HG02678 (cell line): ENCODE results near the gene PTPRK.

ENCODE experiments used
- ATAC-seq: cut with Tn5 transposase; IDR thresholded peaks from one replicate; pipeline ENCODE4 v1.9.1; 2021; ENCODE audit warnings: mild to moderate bottlenecking, moderate library complexity; ENCODE audit not compliant: unreplicated experiment

PTPRK gene

GRCh38 chr6:128305976-128306375 is 214.4 kb downstream of the PTPRK start:
- no peak for ATAC-seq

GRCh38 chr6:128305228-128305627 is 215.2 kb downstream of the PTPRK start:
- no peak for ATAC-seq

GRCh38 chr6:128303870-128304269 is 216.5 kb downstream of the PTPRK start:
- ATAC-seq: no peak

DNA sequence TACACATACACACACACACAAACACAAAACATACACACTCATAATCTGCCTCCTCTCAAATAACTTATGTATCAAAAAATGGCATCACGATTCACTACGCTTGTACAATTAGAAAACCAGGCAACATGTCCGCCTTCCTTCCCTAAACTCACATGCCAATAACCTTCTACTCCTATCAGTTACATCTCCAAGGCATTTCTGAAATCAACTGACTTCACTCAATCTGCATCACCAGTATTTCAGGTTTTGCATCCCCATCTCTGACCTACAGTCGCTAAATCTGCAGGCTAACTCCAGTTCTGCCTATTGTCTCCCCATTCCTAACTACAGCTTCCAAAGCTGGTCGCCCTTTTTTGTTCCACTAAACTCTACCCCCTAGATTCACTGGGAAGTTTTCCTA is 217.5 kb downstream of the PTPRK start:
- ATAC-seq: no peak

DNA sequence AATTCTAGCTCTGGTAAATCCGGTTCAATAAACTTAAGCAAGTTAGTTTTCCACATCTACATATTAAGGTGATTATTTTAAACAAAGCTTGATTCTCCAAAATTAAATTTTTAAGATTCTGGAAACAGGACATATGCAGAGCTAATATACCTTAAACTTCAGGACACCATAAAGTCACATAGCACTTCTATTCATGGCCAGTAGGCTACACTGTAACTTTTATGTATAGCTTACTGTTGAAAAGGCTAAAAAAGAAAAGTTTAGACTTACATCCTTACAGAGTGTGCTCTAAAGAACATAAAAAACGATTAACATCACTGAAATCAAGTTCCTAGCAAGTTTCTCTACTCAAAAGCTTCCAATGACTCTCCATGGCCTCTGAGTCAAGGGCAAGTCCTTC is 224.7 kb downstream of the PTPRK start:
- ATAC-seq: no peak

- no peak for ATAC-seq
Measured at GRCh38 chr6:128290221-128290620, 230.2 kb downstream of the PTPRK start.

DNA sequence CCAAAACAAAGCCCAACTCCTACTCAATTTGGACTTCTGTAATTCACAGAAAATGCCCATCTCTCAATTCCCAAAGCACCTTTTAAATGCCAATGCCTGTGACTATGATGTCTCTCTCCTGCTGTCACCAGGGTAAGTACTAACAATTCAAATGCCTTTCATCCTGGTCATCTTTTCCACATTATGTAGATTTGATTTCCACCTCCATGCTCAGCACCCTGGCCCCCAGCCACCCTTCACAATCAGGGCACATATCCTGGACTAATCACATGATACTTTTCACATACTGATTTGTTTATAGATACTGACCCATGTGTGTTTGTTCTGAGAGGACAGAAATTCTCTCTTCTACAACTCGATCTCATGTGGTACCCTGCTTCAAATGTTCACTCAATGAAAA is 236.3 kb downstream of the PTPRK start:
- ATAC-seq: no peak

GRCh38 chr6:128282961-128283360 is 237.4 kb downstream of the PTPRK start:
- no peak for ATAC-seq

- ATAC-seq: no peak
Measured at GRCh38 chr6:128280960-128281359, 239.4 kb downstream of the PTPRK start.

DNA sequence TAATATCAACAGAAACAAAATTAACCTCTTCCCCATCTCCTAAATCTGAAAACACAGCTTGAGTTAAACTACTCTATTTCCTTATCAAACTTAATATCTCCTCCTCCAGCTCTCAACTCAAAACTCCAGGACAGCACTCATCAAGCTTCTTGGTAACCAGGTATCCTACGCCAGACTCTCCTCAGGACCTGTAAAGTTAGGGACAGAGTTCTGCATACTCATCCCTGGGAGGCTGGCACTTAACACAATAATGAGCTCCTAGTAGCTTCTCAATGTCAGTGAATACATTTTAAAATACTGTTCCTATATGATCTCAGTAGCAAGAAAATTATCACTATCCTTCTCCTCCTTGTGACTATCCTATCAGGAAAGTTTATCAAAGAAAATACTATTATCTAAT is 240.3 kb downstream of the PTPRK start:
- no peak for ATAC-seq

DNA sequence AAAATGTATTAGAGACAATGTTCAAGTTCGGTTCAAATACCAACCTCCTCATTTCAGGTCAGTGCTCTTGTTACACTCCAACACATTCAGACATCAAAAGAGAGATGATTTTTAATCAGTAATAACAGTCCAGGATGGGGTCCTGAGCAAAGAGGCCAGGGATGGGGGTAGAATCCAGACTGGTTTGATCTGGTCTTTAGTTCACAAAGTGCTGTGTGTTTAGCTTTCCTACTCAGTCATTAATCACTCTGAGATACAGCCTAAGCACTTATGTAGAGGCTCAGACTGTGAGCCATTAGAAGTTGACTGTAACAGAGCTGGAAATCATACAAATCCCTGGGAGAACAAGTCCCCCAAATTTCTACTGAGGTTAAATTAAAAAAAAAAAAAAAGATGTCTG is 241.6 kb downstream of the PTPRK start:
- no peak for ATAC-seq

DNA sequence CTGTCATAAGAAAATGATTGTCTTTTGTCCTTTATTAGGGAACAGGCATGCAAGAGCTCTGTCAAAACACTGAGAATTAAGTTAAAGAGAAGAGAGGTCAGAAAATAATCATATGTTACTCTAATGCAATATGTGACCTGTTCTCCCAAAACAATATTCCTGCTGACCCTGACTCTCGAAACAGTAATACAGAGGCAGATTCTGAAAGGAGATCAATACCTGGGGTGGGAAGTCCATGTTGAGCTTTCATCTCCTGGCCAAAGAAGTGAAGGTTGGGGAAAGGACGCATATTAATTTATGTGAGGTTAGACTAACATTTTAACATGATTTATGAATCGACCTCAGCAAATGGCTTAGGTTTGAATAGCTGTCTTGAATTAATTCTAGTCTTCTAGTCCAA is 243.0 kb downstream of the PTPRK start:
- no peak for ATAC-seq

- ATAC-seq: no peak
Measured at GRCh38 chr6:128276311-128276710, 244.1 kb downstream of the PTPRK start.

- no peak for ATAC-seq
Measured at GRCh38 chr6:128275681-128276080, 244.7 kb downstream of the PTPRK start.

DNA sequence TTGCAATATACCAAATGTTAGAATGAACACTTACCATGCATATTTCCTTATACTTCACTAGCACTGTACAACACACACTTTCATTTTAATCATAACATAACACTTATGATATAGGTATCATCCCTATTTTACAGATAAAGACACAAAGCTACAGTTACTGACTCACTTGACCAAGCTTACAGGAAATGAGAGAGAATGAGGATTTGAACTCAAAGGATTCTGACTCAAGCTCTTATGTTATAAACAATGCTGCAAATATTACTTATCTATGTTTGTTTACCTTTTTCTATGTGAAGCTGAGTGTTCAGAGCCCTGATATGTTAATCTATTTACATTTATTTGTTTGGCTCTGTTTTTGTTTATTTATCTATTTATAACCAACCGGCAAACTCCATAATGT is 245.4 kb downstream of the PTPRK start:
- no peak for ATAC-seq

GRCh38 chr6:128271527-128271926 is 248.9 kb downstream of the PTPRK start:
- no peak for ATAC-seq

GRCh38 chr6:128271011-128271410 is 249.4 kb downstream of the PTPRK start:
- no peak for ATAC-seq

DNA sequence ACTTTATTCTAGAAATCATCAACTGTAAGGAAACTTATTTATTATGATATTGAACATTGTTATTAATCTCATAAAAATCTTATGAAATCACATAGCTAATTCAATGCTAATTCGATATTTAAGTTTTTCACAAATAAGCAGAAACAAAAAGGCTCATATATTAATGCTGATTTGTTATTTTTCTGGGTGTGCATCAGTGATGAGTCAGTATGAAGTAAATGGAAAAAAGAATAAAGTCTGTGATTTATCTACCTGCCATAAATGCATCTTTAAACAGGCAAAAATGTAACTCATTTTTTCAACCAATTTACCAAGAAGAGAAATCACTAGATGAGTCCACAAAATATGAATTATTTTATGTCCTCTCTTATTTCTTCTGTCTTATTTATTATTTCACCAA is 253.5 kb downstream of the PTPRK start:
- no peak for ATAC-seq

DNA sequence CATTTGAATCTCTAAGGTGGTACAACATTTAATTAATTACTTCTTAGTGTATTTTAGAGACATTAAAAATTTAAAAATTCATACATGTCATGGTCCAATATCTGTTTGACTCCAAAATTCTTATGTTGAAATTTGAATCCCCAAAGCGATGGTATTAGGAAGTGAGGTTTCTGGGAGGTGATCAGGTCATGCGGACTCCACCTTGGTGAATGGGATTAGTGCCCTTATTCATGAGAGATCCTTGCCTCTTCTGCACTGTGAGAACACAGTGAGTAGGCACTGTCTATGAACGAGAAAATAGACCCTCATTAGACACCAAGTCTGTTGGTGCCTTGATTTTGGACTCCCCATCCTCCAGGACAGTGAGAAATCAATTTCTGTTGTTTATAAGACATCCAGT is 254.7 kb downstream of the PTPRK start:
- no peak for ATAC-seq

DNA sequence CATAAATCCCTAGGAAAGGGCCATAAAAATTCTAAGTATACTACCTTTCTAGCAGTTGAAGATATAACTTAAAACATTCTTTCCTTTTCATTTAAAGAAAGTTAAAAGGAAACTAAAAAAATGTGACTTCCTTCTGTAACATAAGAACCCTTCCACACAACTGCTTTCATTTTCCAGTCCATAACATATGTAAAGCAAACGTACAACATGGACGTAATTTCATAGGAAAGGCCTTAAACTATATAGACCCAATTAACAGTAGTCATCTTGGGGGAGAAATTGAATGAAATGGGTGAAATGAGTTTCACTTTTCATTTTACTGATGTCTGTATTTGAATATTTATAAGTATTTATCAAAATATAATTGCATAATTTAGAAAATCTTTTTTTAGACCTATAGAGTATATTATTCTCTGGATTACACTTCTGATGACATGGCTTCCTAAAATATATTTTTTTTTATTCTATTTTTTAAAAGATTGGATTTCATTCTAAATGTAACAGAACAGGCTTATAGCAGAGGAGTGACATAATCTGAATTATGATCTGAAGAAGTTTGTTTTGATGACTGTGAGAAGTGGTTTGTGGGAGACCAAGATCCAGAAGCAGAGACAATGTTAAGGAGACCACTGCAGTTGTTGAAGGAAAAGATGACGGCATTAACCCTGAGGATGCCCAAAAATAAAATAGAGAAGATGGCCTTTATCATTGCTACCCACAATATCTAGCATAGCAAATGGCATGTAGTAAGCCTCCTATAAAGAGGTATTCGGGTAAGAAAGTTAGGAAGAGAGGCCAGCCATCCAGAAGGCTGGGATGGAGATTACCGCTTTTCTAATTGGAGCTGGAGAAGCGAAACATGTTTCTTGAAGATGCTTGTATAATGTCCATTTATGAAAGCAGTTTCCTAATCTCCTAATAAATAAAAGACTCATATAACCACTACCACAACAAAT is 260.4 kb downstream of the PTPRK start:
- ATAC-seq: peak; percentile 56

DNA sequence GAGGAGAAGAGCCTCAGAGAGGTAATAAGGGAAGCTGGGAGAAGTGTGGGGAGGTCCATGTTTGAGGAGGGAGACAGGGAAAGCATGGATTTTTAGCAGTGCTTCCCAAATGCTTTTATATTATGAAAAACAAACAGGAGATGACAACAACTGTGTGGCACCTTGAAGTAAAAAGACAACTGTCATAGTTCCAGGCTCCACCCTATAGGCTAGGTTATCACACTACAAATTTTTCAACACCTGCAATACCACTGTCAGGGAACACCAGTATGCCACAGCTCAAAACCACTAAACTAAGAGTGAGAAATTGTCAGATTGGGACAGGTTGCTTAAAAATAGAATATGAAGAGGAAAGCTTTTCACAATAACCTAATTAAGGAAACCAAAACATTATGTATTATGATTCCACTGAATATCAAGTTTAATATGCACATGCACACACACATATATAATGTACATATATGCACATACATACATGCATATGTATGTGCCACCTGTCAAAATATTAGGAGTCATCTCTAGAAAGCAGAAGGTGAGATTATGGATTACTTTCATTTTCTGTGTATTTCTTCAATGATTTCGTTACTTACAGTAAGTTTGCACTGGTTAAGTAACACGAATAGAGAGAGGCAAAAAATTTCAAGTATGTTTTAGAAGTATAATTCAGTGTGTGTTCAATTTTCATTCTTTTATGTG is 261.2 kb downstream of the PTPRK start:
- ATAC-seq: peak; percentile 91

GRCh38 chr6:128256095-128256494 is 264.3 kb downstream of the PTPRK start:
- ATAC-seq: no peak
